CD14-positive monocyte (primary cell): Measurements from ENCODE around the gene CDC42EP4. TPM values are rescaled to one million over a fixed set of nuclear protein-coding genes. Genes with fewer than 3 reads are reported as not detected.

Experiments used
- DNase-seq, 3 donors: peaks; one replicate each; pipeline ENCODE4 v3.0.0-alpha.2; 2011 to 2022
- H2AFZ ChIP-seq: 2 replicates; pipeline ENCODE4 v1.6.0; 2012; ENCODE audit warnings: mild to moderate bottlenecking, low read depth, low read length, inconsistent platforms; ENCODE audit not compliant: insufficient read depth, poor library complexity, severe bottlenecking
- H3K27ac ChIP-seq, 2 donors: 1 replicate in 1 of 2; 2 replicates in 1 of 2; pipeline ENCODE4 v1.5.1; 2012 to 2013; ENCODE audit warnings: low read length in 2 of 2, control low read depth in 1 of 2, inconsistent platforms in 1 of 2, low read depth in 1 of 2, mild to moderate bottlenecking in 1 of 2
- H3K27me3 ChIP-seq, 2 donors: one replicate each; pipeline versions ENCODE4 v1.6.0 to v1.6.1; 2011 to 2013; ENCODE audit warnings: low read length in 2 of 2; ENCODE audit not compliant: control insufficient read depth in 2 of 2, insufficient read depth in 2 of 2
- H3K36me3 ChIP-seq, 2 donors: replicated peaks in 1 of 2; 1 replicate in 1 of 2; 2 replicates in 1 of 2; pipeline versions ENCODE4 v1.5.1 to v1.6.1; 2012 to 2013; ENCODE audit warnings: low read length in 2 of 2, control low read depth in 1 of 2, inconsistent platforms in 1 of 2, mild to moderate bottlenecking in 1 of 2; ENCODE audit not compliant: insufficient read depth in 2 of 2, control insufficient read depth in 1 of 2
- H3K4me1 ChIP-seq, 2 donors: 1 replicate in 1 of 2; 2 replicates in 1 of 2; pipeline versions ENCODE4 v1.5.1 to v1.6.1; 2012 to 2013; ENCODE audit warnings: low read length in 2 of 2, control low read depth in 1 of 2, inconsistent platforms in 1 of 2, mild to moderate bottlenecking in 1 of 2, moderate library complexity in 1 of 2; ENCODE audit not compliant: insufficient read depth in 2 of 2, control insufficient read depth in 1 of 2
- H3K4me2 ChIP-seq: replicated peaks from 2 replicates; pipeline ENCODE3; 2012; ENCODE audit warnings: low read length, moderate library complexity, mild to moderate bottlenecking; ENCODE audit not compliant: poor library complexity, severe bottlenecking; ENCODE audit errors: extremely low read depth
- H3K4me3 ChIP-seq, 3 experiments: fragments of 200-600 bp in 1 of 3; sonication (generic) in 1 of 3; replicated peaks in 1 of 3; 1 replicate in 2 of 3; 2 replicates in 1 of 3; pipeline ENCODE4 v1.5.1; 2011 to 2013; ENCODE audit warnings: low read length in 3 of 3, mild to moderate bottlenecking in 3 of 3, control low read depth in 2 of 3, low read depth in 2 of 3, inconsistent platforms in 1 of 3, moderate library complexity in 1 of 3
- H3K79me2 ChIP-seq: 2 replicates; pipeline ENCODE4 v1.6.0; 2012; ENCODE audit warnings: mild to moderate bottlenecking, control low read depth, inconsistent platforms, low read length, moderate library complexity; ENCODE audit not compliant: insufficient read depth
- H3K9ac ChIP-seq: 2 replicates; pipeline ENCODE4 v1.6.0; 2017; ENCODE audit warnings: low read length, mild to moderate bottlenecking; ENCODE audit not compliant: insufficient read depth, poor library complexity, severe bottlenecking
- H3K9me3 ChIP-seq, 2 donors: replicated peaks in 1 of 2; 1 replicate in 1 of 2; 2 replicates in 1 of 2; pipeline versions ENCODE4 v1.5.1 to v1.6.1; 2012 to 2013; ENCODE audit warnings: low read length in 2 of 2, control low read depth in 1 of 2; ENCODE audit not compliant: control insufficient read depth in 1 of 2, insufficient read depth in 1 of 2
- H4K20me1 ChIP-seq: 2 replicates; pipeline ENCODE4 v1.6.0; 2012; ENCODE audit warnings: mild to moderate bottlenecking, low read length, control low read depth, moderate library complexity; ENCODE audit not compliant: insufficient read depth
- H3K27ac Mint-ChIP-seq, 7 donors: one replicate each; pipeline ENCODE4 v1.8.0; 2020; ENCODE audit warnings: mild to moderate bottlenecking in 7 of 7, mixed read lengths in 7 of 7, moderate library complexity in 6 of 7, inconsistent platforms in 2 of 7
- H3K27me3 Mint-ChIP-seq, 3 donors: one replicate each; pipeline ENCODE4 v1.8.0; 2021 to 2022; ENCODE audit warnings: low read depth in 3 of 3, mild to moderate bottlenecking in 3 of 3, mixed read lengths in 3 of 3, moderate library complexity in 3 of 3, inconsistent platforms in 1 of 3
- H3K36me3 Mint-ChIP-seq, 2 donors: one replicate each; pipeline ENCODE4 v1.8.0; 2020; ENCODE audit warnings: mixed read lengths in 2 of 2, inconsistent platforms in 1 of 2, mild to moderate bottlenecking in 1 of 2
- H3K4me1 Mint-ChIP-seq: one replicate; pipeline ENCODE4 v1.8.0; 2020; ENCODE audit warnings: mild to moderate bottlenecking, mixed read lengths
- H3K4me3 Mint-ChIP-seq, 2 donors: one replicate each; pipeline ENCODE4 v1.8.0; 2020; ENCODE audit warnings: mild to moderate bottlenecking in 2 of 2, mixed read lengths in 2 of 2, moderate library complexity in 1 of 2
- H3K9me3 Mint-ChIP-seq, 7 donors: one replicate each; pipeline ENCODE4 v1.8.0; 2020 to 2022; ENCODE audit warnings: mixed read lengths in 7 of 7, mild to moderate bottlenecking in 6 of 7, moderate library complexity in 6 of 7, inconsistent platforms in 2 of 7
- WGBS: methylation state at CpG from one replicate; pipeline ENCODE4 v1.1.5; 2013; ENCODE audit warnings: missing lambda C conversion rate; ENCODE audit not compliant: insufficient coverage; 5-methylcytosine and 5-hydroxymethylcytosine counted together
- intact Hi-C, 2 donors: fragments of 100-400 bp; cut with micrococcal nuclease; formaldehyde crosslinking; loops; one replicate each; pipeline versions ENCODE4 v1.15.0 to v1.15.1; 2023
- polyA plus RNA-seq, 3 donors: library from polyadenylated mRNA; depleted of rRNA in 1 of 3; unstranded in 2 of 3; stranded (reverse) in 1 of 3; fragments of 300-500 nt in 2 of 3; fragments of >200 nt in 1 of 3; fragmentation: Illumina TruSeq in 2 of 3; gene quantifications; 1 replicate in 2 of 3; 2 replicates in 1 of 3; pipeline ENCODE4 v1.2.3, GENCODE V29; 2012 to 2021
- TF ChIP-seq, protein P1 (sequence below): fragments of 200-600 bp; IDR thresholded peaks from one replicate; pipeline ENCODE4 v1.8.0; 2022; ENCODE audit warnings: antibody characterized with exemption, mild to moderate bottlenecking

Gene CDC42EP4
- polyA plus RNA-seq, 3 donors, result 6.4 to 12.7 (median 6.6) TPM

GRCh38 chr17:73282629-73283028 is 29.2 kb downstream of the CDC42EP4 start:
- peaks cover 0 to 3% (median 2%) of the 10 kb centered on the region in 3 donors for H3K27me3 Mint-ChIP-seq
- Histone ChIP-seq H3K27ac (no peak overlapping the region), H3K4me1 (no peaks in the 10 kb centered on the region), H3K27me3 (no peaks in the 10 kb centered on the region), H2AFZ (no peak overlapping the region), H3K36me3 (peaks cover 10 to 23% of the 10 kb centered on the region in 2 donors), H3K4me2 (no peak overlapping the region), H3K9me3 (no peaks in the 10 kb centered on the region), H3K79me2 (no peaks in the 10 kb centered on the region), H4K20me1 (peaks cover 11% of the 10 kb centered on the region), H3K9ac (no peak overlapping the region), H3K4me3 (no peak overlapping the region)
- WGBS, result 100% methylated on average over 3 of the region's 9 CpGs
- intact Hi-C loops, result no loop called here
- no peak overlapping the region for H3K4me3 Mint-ChIP-seq
- H3K36me3 Mint-ChIP-seq, result peaks cover 15 to 38% of the 10 kb centered on the region in 2 donors
- DNase-seq, result no peak
- no peaks in the 10 kb centered on the region for H3K9me3 Mint-ChIP-seq
- H3K27ac Mint-ChIP-seq, result no peak overlapping the region
- TF ChIP-seq, protein P1, sequence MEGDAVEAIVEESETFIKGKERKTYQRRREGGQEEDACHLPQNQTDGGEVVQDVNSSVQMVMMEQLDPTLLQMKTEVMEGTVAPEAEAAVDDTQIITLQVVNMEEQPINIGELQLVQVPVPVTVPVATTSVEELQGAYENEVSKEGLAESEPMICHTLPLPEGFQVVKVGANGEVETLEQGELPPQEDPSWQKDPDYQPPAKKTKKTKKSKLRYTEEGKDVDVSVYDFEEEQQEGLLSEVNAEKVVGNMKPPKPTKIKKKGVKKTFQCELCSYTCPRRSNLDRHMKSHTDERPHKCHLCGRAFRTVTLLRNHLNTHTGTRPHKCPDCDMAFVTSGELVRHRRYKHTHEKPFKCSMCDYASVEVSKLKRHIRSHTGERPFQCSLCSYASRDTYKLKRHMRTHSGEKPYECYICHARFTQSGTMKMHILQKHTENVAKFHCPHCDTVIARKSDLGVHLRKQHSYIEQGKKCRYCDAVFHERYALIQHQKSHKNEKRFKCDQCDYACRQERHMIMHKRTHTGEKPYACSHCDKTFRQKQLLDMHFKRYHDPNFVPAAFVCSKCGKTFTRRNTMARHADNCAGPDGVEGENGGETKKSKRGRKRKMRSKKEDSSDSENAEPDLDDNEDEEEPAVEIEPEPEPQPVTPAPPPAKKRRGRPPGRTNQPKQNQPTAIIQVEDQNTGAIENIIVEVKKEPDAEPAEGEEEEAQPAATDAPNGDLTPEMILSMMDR, result no peak
- H3K4me1 Mint-ChIP-seq, result peaks cover 4% of the 10 kb centered on the region

GRCh38 chr17:73281928-73282327 is 29.9 kb downstream of the CDC42EP4 start:
- 100% methylated on average over 3 of the region's 7 CpGs for WGBS
- intact Hi-C loops, result no loop called here
- H3K4me2 ChIP-seq, result no peak overlapping the region

More at GRCh38 chr17:73281928-73282327, 29.9 kb downstream of the CDC42EP4 start:
- Histone ChIP-seq H3K79me2 (no peaks in the 10 kb centered on the region), H2AFZ (no peak overlapping the region), H3K36me3 (peaks cover 10 to 23% of the 10 kb centered on the region in 2 donors), H4K20me1 (peaks cover 9% of the 10 kb centered on the region), H3K9me3 (no peaks in the 10 kb centered on the region), H3K9ac (no peak overlapping the region), H3K4me3 (no peak overlapping the region), H3K27ac (no peak overlapping the region), H3K4me1 (no peaks in the 10 kb centered on the region), H3K27me3 (no peaks in the 10 kb centered on the region)
- Mint-ChIP-seq H3K9me3 (no peaks in the 10 kb centered on the region), H3K4me3 (no peak overlapping the region), H3K36me3 (peaks cover 14 to 36% of the 10 kb centered on the region in 2 donors), H3K27me3 (peaks cover 0 to 5% (median 0%) of the 10 kb centered on the region in 3 donors), H3K27ac (peak overlapping the region in 1 of 7 donors; percentile 24), H3K4me1 (no peaks in the 10 kb centered on the region)
- TF ChIP-seq, protein P1, result no peak
- no peak for DNase-seq
